PC-3 (cell line): Measurements from ENCODE around the gene NNMT. TPM values are rescaled to one million over a fixed set of nuclear protein-coding genes. Genes with fewer than 3 reads are reported as not detected.

ENCODE experiments used
- ATAC-seq: fragments of 200-7000 bp; cut with Tn5 transposase; 2 replicates; pipeline ENCODE4 v1.9.1; 2020; ENCODE audit warnings: mild to moderate bottlenecking, moderate library complexity
- BruUV-seq: library from RNA; stranded (reverse); fragments of 400-500 nt; replicated peaks from 2 replicates; lab custom pipeline; 2021; lab: Mats Ljungman, UMichigan
- CTCF ChIA-PET: fragments of 300-600 bp; sonication (Branson Sonifier 250); formaldehyde crosslinking; loops from one replicate; lab custom pipeline; 2022; ENCODE audit warnings: antibody characterized with exemption; lab: Charles Lee
- POLR2A ChIA-PET: fragments of 300-600 bp; sonication (Branson Sonifier 250); formaldehyde crosslinking; loops from one replicate; lab custom pipeline; 2022; ENCODE audit warnings: antibody characterized with exemption; ENCODE audit not compliant: unreplicated experiment; lab: Charles Lee
- DNase-seq: peaks from one replicate; pipeline ENCODE4 v3.0.0-alpha.2; 2015
- H2AFZ ChIP-seq: fragments of 300-600 bp; sonication (generic); 2 replicates; pipeline ENCODE4 v1.6.0; 2016; ENCODE audit warnings: antibody characterized with exemption, low read length
- H3F3A ChIP-seq: fragments of 300-600 bp; sonication (generic); one replicate; pipeline ENCODE4 v1.6.0; 2017; ENCODE audit warnings: antibody characterized with exemption, low read length, control low read depth, mild to moderate bottlenecking; ENCODE audit not compliant: unreplicated experiment
- H3K27ac ChIP-seq: fragments of 300-600 bp; sonication (generic); 2 replicates; pipeline ENCODE4 v1.5.1; 2016; ENCODE audit warnings: mild to moderate bottlenecking, low read length
- H3K27me3 ChIP-seq: fragments of 300-600 bp; sonication (generic); 2 replicates; pipeline ENCODE4 v1.6.1; 2016; ENCODE audit warnings: low read length, mixed read lengths
- H3K36me3 ChIP-seq: fragments of 300-600 bp; sonication (generic); 2 replicates; pipeline ENCODE4 v1.6.1; 2016; ENCODE audit warnings: low read depth, mixed run types, low read length, mixed read lengths
- H3K4me1 ChIP-seq: fragments of 300-600 bp; sonication (generic); 2 replicates; pipeline ENCODE4 v1.5.1; 2016; ENCODE audit warnings: low read length; ENCODE audit not compliant: insufficient read depth
- H3K4me2 ChIP-seq: fragments of 300-600 bp; sonication (generic); 2 replicates; pipeline ENCODE4 v1.6.0; 2016; ENCODE audit warnings: low read length
- H3K4me3 ChIP-seq: fragments of 300-600 bp; sonication (generic); 2 replicates; pipeline ENCODE4 v1.5.1; 2016; ENCODE audit warnings: mild to moderate bottlenecking, low read length, mixed read lengths
- H3K79me2 ChIP-seq: fragments of 300-600 bp; sonication (generic); 2 replicates; pipeline ENCODE4 v1.6.1; 2017; ENCODE audit warnings: low read length, mixed read lengths
- H3K9ac ChIP-seq: fragments of 300-600 bp; sonication (generic); 2 replicates; pipeline ENCODE4 v1.6.0; 2016; ENCODE audit warnings: mild to moderate bottlenecking, low read length
- H3K9me2 ChIP-seq: fragments of 300-600 bp; sonication (generic); replicated peaks from 2 replicates; pipeline ENCODE4 v1.6.1; 2016; ENCODE audit warnings: mixed run types, low read length, mixed read lengths
- H3K9me3 ChIP-seq: fragments of 300-600 bp; sonication (generic); 2 replicates; pipeline ENCODE4 v1.6.1; 2016; ENCODE audit warnings: low read length, mixed read lengths
- H4K20me1 ChIP-seq: fragments of 300-600 bp; sonication (generic); 2 replicates; pipeline ENCODE4 v1.6.1; 2016; ENCODE audit warnings: low read length, mixed read lengths
- CTCF ChIP-seq: fragments of 300-600 bp; sonication (generic); conservative IDR thresholded peaks from 2 replicates; pipeline ENCODE4 v1.5.1; 2017; ENCODE audit warnings: antibody characterized with exemption, low read depth, mild to moderate bottlenecking, low read length
- EZH2 ChIP-seq: fragments of 300-600 bp; sonication (generic); IDR thresholded peaks from one replicate; pipeline ENCODE4 v1.6.1; 2017; ENCODE audit warnings: antibody characterized with exemption, mild to moderate bottlenecking, low read length; ENCODE audit not compliant: unreplicated experiment
- EZH2phosphoT487 ChIP-seq: fragments of 300-600 bp; sonication (generic); IDR thresholded peaks from 2 replicates; pipeline ENCODE4 v1.6.1; 2018; ENCODE audit warnings: mild to moderate bottlenecking, antibody characterized with exemption, low read length, borderline replicate concordance
- intact Hi-C: fragments of 100-400 bp; cut with micrococcal nuclease; formaldehyde crosslinking; loops from 2 replicates; pipeline ENCODE4 v1.9.0; 2023
- total RNA-seq: library from RNA; depleted of rRNA; stranded (reverse); fragments of >200 nt; gene quantifications from 2 replicates; pipeline ENCODE4 v1.2.3, GENCODE V29; 2014

Gene NNMT
- total RNA-seq, 1 experiment from 2014 or later, result 23.3 TPM

- no TSS peak for BruUV-seq
- Histone ChIP-seq H3K4me2 (no peak overlapping the region), H3F3A (peaks cover 7% of the 10 kb centered on the region), H4K20me1 (no peaks in the 10 kb centered on the region), H3K9me2 (no peaks in the 10 kb centered on the region), H3K27me3 (no peaks in the 10 kb centered on the region), H2AFZ (no peak overlapping the region), H3K9me3 (0 out of 2 replicates have a peak, but pooled peaks cover 4% of the 10 kb centered on the region), H3K27ac (no peak overlapping the region), H3K79me2 (no peaks in the 10 kb centered on the region), H3K4me1 (peaks cover 35% of the 10 kb centered on the region), H3K9ac (no peak overlapping the region), H3K4me3 (no peak overlapping the region), H3K36me3 (no peaks in the 10 kb centered on the region)
- DNase-seq (no peak), ATAC-seq (no peak)
- TF ChIP-seq EZH2 (no peak), CTCF (no peak), EZH2phosphoT487 (no peak)
- CTCF ChIA-PET, result no interaction called here
- intact Hi-C loops, result no loop called here
- POLR2A ChIA-PET, result no interaction called here
These were observed 1.9 kb downstream of the NNMT start for GRCh38 chr11:114297806-114298709.

- BruUV-seq, result no TSS peak
- 0 out of 2 replicates have a peak, but pooled peaks cover 4% of the 10 kb centered on the region for H3K9me3 ChIP-seq
- H3K4me1 ChIP-seq, result peaks cover 30% of the 10 kb centered on the region
- no peak overlapping the region for H3K27ac ChIP-seq
- no peak overlapping the region for H3K4me2 ChIP-seq
- DNase-seq (no peak), ATAC-seq (no peak)
- H3K4me3 ChIP-seq, result no peak overlapping the region
- H3K9ac ChIP-seq, result no peak overlapping the region
- intact Hi-C loops, result no loop called here
- no peaks in the 10 kb centered on the region for H3K36me3 ChIP-seq
- peaks cover 7% of the 10 kb centered on the region for H3F3A ChIP-seq
- ChIA-PET POLR2A (interaction anchor here (0.7 kb wide), 1 partner anchor 26 kb away, joined by 4 read pairs; no protein-coding TSS in a partner anchor), CTCF (no interaction called here)
- H3K9me2 ChIP-seq, result no peaks in the 10 kb centered on the region
- no peaks in the 10 kb centered on the region for H4K20me1 ChIP-seq
- no peak overlapping the region for H2AFZ ChIP-seq
- H3K79me2 ChIP-seq, result no peaks in the 10 kb centered on the region
- TF ChIP-seq EZH2phosphoT487, result no peak
- no peak for TF ChIP-seq CTCF
- no peak for TF ChIP-seq EZH2
- no peaks in the 10 kb centered on the region for H3K27me3 ChIP-seq
These were observed 2.5 kb downstream of the NNMT start for GRCh38 chr11:114298710-114299109.

GRCh38 chr11:114301088-114301487 lies 4.9 kb downstream of the NNMT start:
- H3K4me3 ChIP-seq, result no peak overlapping the region
- CTCF ChIA-PET, result no interaction called here
- H3K27me3 ChIP-seq, result no peaks in the 10 kb centered on the region
- H3K27ac ChIP-seq, result no peak overlapping the region
- H3K9me2 ChIP-seq, result no peaks in the 10 kb centered on the region
- no peak overlapping the region for H2AFZ ChIP-seq
- H3K36me3 ChIP-seq, result no peaks in the 10 kb centered on the region
- intact Hi-C loops, result no loop called here
- no peak for ATAC-seq
- no TSS peak for BruUV-seq
- no peak for DNase-seq
- TF ChIP-seq CTCF (no peak), EZH2 (no peak), EZH2phosphoT487 (no peak)
- peaks cover 12% of the 10 kb centered on the region for H3K4me1 ChIP-seq
- 0 out of 2 replicates have a peak, but pooled peaks cover 4% of the 10 kb centered on the region for H3K9me3 ChIP-seq
- H3F3A ChIP-seq, result peaks cover 7% of the 10 kb centered on the region
- no peak overlapping the region for H3K4me2 ChIP-seq
- H4K20me1 ChIP-seq, result no peaks in the 10 kb centered on the region
- no peaks in the 10 kb centered on the region for H3K79me2 ChIP-seq
- no peak overlapping the region for H3K9ac ChIP-seq
- POLR2A ChIA-PET, result no interaction called here
